Activated naive CD4-positive, alpha-beta T cell treated with Interleukin-2 at 50 U/mL for 16 hours (primary cell): ENCODE results near the gene SLC12A3.

Experiments used
- DNase-seq: peaks from one replicate; pipeline ENCODE4 v3.0.0-alpha.2; 2020

The SLC12A3 gene, protein sequence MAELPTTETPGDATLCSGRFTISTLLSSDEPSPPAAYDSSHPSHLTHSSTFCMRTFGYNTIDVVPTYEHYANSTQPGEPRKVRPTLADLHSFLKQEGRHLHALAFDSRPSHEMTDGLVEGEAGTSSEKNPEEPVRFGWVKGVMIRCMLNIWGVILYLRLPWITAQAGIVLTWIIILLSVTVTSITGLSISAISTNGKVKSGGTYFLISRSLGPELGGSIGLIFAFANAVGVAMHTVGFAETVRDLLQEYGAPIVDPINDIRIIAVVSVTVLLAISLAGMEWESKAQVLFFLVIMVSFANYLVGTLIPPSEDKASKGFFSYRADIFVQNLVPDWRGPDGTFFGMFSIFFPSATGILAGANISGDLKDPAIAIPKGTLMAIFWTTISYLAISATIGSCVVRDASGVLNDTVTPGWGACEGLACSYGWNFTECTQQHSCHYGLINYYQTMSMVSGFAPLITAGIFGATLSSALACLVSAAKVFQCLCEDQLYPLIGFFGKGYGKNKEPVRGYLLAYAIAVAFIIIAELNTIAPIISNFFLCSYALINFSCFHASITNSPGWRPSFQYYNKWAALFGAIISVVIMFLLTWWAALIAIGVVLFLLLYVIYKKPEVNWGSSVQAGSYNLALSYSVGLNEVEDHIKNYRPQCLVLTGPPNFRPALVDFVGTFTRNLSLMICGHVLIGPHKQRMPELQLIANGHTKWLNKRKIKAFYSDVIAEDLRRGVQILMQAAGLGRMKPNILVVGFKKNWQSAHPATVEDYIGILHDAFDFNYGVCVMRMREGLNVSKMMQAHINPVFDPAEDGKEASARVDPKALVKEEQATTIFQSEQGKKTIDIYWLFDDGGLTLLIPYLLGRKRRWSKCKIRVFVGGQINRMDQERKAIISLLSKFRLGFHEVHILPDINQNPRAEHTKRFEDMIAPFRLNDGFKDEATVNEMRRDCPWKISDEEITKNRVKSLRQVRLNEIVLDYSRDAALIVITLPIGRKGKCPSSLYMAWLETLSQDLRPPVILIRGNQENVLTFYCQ

DNA sequence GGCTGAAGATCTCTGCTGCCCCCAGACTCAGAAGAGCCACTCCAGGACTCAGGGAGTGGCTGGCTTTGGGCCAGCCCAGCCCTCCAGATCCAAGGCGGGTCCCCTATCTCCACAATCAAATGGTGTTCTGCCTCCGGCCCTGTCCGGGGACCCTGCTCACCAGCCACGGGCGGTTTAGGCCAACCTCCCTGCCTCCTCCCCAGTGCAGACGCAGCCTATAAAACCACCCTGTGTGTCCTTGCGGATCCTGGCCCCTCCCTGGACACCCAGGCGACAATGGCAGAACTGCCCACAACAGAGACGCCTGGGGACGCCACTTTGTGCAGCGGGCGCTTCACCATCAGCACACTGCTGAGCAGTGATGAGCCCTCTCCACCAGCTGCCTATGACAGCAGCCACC lies at the start of gene SLC12A3:
TSS of gene SLC12A3 (plus strand) at position 248 of the 400 bp plus-strand sequence. CDS start at position 277, 29 bp downstream.
- no peak for DNase-seq

DNA sequence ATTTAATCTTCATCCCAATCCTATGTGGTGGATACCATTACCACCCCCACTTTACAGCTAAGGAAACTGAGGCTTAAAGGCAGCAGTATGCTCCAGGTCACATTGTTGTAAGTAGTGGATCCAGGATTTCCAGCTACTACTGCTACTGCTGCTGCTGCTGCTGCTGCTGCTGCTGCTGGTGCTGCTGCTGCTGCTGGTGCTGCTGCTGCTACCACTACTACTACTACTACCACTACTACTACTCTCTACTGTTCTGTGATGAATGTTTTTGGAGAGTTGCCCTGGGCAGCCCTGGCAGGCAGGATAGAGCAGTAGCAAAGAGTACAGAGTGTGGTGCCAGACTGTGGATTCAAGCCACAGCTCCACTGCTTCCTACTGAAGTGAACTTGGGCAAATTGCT lies 49.3 kb upstream of the SLC12A3 start:
- DNase-seq = no peak

DNA sequence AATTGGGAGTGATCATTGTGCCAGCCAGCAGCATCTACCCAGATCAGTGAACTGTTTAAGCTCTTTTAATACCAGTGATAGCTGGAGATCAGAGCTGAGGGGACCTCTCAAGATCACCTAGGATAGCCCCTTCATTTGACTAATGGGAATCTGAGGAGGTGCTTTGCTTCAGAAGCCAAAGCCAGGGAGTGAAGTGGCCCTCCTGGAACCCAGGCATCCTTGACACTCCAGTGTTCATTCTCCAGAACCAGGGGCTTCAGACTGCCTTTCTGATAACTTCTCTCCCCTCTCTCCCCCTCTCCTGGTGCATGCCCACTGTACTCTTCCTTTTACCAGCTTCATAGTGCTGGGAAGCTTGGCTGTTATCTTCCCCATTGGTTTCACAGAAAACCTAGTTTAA lies 48.0 kb upstream of the SLC12A3 start:
- no peak for DNase-seq

DNA sequence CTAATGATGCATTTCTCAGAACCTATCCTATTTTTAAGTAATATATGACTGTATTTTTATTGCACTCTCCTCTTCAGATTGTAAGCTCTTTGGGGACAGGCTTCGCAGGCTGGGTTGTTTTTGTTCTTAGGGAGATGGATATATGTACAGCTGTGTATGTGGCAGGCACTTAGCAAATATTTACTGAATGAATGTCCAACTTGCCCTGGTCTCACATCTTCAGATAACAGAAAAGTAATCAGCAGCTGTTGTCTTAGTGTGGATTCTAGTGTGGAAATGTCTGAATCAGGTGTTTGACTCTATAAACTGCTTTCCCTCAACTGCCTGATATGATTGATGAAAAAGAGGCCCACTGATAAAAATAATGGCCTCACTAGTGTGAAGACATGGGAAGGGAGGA lies 47.1 kb upstream of the SLC12A3 start:
- no peak for DNase-seq

DNA sequence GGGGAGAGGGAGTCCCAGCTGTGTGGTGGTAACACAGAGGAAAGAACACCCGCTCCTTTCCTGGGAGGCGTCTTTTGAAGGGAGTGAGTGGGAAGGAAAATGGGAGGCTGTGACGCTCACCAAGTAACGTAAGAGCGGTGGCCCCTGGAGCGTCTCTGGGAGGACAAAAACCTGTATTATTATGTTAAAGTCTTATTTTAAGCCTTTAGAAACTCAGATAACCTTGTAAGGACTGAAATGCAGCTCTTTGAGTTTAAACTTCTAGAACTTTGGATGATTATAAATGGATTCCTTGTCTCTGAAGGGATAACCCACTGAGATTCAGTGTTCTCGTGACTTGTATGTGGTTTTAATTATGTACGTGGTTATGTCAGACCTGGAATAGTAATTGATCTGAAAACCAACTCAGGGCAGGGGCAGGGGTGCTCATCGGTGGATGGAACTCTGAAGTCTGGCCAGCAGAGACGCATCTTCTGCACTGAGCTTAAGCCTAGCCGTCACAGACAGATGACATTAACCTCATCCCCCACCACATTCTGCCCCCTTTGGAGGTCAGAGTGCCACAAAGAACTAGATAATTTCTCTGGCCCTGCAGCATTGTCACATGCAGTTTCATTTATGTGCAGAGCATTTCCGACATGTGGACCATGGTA lies 41.8 kb upstream of the SLC12A3 start:
- DNase-seq = no peak

DNA sequence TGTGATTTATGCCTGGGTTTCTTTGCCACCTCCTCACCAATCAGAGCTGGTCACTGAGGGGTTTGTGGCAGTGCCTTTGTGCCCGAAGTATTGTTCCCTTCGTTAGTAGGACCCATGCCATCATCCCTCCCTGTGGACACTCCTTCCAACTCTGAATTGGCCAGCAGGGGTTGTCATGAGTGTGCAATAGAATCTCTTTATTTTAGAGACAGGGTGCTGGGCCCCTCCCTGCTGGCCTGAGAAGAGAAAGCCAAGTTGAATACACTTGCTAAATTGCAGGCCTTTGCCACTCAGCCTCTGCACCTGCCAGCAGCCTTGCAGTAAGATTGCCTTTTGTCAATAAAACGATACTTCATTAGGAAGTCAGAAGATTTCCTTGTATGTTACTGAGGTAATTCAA lies 40.7 kb upstream of the SLC12A3 start:
- no peak for DNase-seq

DNA sequence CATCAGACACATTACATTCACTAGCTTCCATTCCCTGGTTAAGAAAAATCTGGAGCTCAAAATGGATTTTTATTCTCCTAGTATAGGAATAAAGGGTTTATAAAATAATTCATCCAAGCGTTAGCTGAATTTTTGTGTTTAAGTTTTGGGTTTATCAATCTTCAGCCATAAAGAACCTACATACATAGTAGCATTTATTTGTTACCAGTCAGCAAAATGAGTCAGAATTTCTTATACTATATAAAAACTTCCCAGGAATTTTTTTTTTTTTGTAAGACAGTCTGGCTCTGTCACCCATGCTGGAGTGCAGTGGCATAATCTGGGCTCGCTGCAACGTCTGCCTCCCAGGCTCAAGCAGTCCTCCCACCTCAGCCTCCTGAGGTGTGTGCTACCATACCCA lies 40.2 kb upstream of the SLC12A3 start:
- no peak for DNase-seq

DNA sequence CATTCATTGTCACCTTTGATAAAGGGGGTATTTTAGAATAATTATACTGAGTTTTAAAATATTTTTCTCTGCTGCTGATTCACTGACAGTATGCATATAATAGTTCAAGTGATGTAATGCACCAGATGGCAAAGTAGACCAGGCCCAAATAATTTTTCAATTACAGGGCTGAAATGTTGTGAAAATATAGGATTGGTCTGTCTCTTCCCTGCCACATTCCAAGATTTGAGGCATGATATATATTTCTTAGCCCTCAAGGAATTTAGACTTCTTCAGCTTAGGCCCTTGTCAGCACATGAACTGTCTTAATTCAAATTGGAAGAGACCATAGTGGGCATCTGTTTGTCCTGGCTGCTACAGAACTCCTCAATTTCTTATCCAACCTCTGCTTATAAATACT lies 39.2 kb upstream of the SLC12A3 start:
- DNase-seq = no peak

DNA sequence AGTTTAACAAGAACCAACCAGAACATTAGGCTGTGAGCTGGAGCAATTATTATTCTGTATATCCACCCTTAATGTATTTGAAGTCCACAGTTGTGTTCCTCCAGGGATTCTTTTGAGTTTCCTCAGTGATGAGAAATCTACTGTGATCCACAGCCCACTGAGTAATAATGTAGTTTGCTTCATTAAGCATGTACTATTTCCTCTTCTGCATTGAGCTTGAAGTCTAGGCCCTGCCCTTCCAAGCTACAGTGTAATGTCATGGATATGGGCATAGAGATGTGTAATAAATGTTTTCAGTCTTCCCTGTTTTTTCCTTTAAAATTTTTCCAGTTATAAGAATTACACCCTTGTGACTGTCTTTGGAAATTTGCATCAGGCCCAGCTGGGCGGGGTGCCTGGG lies 36.4 kb upstream of the SLC12A3 start:
- DNase-seq = no peak

DNA sequence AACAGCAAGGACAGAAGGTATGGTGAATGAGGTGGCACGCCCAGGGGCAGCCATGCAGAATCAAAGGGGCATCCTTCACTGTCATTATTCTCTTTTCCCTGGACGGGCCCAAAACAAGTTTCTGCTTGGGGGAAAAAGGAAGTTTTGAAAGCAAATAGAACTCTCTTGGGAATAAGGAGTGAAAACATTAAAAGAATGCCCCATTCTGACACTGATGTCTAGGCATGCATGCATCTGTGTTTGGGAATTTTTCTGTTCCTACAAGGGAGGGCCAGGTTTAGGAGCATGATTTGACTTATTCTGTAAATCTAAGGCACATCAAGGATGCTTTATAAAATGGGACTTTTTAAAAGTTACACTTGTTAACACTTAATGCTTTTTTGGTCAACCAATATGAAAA lies 34.3 kb upstream of the SLC12A3 start:
- DNase-seq = no peak

DNA sequence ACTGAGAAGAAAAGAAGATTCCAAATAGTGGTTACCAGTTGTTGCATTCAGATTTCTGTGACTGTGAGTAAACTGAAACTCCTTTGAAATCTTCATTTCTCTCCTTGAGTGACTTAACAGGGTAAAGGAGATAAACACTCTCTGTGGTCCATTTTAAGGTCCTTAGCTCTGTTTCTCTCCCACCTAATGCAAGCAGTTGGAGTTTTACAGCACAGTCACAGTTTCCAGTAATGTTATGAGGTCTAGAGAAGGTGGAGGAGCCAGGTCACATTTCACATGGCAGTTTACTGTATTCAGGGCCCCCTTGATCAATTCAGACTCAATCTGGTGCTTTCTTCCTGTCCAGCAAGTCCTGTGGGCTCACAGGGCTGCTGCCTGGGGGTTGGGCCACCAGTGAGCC lies 32.2 kb upstream of the SLC12A3 start:
- no peak for DNase-seq

DNA sequence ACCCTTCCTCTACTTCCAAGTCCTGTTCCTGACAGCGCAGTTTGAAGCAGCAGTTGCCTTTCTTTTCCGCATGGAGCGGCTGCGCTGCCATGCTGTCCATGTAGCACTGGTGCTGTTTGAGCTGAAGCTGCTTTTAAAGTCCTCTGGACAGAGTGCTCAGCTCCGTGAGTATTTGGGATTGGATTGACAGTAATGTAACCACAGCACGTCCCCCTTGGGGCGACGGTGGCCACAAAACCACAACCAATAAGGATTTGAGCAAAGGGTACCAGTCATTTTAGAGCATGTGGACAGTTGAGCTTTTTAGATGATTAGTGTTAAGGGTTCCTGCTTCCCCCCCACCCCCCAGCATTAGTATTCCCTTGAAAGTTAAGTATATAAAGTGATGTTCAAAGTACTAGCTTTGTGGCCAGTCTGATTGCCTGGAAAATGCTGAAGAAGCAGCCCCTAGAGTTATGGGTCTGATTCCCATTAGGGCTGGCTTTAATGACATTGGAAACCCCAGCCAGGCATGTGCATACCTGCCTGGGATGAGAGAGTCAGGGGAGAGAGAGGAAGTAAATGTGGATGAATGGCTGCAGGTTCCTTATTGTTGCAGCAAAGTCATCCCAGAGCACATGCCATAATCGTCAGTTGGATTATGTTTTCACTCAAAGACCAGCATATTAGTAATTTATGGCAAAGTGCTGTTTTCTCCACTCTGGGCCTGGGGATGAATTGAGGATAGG lies 31.6 kb upstream of the SLC12A3 start:
- no peak for DNase-seq

DNA sequence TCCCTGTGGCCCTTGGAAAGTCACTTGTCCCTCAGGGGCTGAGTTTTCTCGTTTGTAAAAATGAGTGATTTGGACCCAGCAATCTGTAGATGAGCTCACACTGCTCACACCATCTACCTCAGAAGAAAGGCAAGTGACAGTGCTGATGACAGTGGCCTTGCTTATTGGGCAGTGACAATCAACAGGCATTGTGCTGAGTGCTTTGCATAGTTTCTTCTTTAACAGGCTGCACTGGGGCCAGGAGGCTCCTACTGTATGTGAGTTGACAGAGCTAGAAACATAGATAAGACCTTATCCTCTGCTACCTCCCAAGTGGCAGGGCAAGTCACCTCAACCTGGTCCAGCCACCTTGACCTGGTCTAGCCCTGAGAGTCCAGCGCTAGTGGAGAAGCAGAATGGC lies 29.7 kb upstream of the SLC12A3 start:
- DNase-seq = no peak

DNA sequence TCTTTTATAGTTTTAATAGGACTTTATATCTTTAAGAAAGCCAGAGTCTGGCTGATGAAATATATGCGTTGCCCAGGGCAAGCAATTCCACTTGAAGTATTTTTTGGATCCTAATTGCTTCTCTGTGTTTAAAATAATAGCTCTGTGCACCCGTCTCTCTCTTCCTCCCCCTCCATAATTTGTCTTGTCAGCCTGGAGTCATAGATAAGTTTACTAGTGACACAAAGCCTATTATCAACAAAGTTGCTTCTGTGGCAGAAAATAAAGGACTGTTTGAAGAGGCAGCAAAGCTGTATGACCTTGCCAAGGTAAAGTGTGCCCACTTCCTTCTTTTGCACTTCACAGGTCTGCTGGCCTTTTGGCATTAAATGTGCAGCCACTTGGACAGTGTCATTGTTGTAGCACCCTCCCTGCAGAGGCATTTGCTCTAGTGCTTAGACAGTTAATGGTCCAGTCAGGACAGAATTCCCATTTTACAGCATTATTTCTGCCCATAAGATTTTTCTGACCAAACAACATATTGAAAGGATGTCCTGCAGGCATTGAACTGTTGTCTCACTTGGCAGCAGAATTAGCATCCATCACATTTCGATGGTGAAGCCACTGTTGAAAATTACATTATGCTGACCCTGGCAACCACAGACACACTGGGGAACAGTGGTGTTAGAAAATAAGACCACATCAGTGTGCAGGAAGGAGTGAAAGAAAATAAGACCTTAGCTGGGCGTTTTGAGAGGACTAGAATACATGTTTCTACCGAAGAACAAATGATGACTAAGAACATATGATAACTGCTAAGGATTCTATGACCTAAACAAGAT lies 28.4 kb upstream of the SLC12A3 start:
- DNase-seq = no peak

DNA sequence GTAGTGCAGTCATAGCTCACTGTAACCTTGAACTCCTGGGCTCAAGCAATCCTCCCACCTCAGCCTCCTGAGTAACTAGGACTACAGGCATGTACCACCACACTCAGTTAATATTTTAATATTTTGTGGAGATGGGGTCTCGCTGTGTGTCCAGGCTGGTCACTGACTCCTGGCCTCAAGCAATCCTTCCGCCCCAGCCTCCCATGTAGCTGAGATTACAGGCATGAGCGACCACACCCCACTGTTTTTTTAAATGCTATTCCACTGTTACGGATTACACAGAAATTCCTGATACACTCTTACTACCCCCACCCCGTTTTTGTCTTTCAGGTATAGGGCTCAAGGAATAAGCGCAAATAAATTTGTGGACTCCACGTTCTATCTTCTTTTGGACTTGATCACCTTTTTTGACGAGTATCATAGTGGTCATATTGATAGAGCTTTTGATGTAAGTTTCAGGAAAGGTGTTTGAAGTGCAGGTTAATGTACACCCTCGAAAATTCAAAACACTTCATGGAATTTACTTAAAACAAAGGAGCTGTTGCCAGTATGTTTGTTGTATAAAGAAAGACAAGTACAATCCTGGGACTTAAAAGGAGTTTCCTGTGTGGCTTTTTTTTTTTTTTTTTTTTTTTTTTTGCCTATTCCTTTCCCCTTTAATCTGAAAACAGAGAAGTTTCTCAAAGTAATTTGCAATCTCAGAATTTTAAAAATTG lies 26.2 kb upstream of the SLC12A3 start:
- DNase-seq = no peak

DNA sequence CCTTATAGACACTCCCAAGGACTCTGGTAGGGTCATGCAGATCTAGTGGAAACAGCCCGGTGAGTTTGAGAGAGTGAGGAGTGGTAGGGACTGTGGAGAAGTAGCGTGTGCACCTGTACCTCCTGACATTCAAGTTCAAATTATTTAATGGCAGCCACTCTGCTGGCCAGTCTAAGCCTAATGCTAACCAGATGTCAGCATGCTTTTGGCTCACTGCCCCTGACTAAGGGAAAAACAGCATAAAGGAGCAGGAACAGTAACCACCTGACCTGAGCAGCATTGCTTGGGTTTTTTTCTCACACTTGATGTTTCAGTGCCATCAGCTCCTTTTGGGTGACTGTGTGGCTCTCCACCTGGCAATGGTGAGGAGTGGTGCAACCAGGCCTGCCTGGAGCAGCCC lies 23.8 kb upstream of the SLC12A3 start:
- DNase-seq = no peak

DNA sequence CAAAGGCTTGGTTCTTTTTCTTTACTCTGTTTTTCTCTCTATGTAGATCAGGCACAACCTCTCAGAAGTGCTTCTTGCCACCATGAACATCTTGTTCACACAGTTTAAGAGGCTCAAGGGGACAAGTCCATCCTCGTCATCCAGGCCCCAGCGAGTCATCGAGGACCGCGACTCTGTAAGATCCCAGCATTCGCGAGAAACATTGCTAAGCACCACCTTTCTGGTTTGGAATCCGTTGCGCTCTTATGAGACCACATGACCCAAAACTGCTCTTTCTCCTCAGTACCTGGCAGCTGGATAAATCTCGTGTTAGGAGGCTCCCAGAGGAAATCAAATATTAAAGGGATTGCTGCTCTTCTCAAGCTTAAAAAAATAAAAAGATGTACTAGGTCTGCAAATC lies 23.3 kb upstream of the SLC12A3 start:
- no peak for DNase-seq

DNA sequence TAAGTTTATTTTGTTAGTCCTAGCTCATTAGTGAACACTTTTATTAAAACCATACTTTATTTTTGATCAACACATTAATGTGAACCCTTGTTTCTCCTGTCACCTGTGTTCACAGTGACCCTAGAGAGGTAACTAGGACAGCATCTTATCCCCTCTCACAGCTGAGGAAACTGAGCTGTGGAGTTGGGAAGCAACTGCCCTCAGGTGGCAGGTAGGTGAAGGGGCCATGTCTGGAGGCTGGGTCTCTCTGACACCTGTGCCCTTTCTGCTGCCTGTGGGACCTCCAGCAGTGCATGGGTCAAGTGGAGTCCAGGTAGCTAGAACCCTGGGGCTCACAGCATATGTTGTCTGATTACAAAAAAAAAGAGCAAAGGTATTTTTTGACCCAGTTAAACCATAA lies 22.9 kb upstream of the SLC12A3 start:
- no peak for DNase-seq

DNA sequence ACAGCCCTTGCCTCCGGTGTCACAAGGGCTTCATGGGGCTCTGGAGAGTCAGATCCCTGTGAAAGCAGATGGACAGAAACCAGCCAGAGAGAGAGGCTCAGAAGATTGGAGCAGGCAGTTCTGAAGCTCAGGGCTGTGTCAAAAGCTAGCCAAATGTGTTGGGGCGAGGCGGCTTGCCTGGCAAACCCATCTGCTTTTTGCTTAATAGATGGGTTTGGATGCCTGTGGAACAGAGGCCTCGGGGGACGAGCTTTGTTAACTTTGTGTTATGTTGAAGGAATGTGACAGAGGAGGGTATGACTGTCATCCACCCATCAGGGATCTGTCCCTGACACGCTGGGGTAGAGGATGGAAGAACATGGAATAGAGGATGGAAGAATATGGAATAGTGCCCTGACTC lies 21.0 kb upstream of the SLC12A3 start:
- no peak for DNase-seq

DNA sequence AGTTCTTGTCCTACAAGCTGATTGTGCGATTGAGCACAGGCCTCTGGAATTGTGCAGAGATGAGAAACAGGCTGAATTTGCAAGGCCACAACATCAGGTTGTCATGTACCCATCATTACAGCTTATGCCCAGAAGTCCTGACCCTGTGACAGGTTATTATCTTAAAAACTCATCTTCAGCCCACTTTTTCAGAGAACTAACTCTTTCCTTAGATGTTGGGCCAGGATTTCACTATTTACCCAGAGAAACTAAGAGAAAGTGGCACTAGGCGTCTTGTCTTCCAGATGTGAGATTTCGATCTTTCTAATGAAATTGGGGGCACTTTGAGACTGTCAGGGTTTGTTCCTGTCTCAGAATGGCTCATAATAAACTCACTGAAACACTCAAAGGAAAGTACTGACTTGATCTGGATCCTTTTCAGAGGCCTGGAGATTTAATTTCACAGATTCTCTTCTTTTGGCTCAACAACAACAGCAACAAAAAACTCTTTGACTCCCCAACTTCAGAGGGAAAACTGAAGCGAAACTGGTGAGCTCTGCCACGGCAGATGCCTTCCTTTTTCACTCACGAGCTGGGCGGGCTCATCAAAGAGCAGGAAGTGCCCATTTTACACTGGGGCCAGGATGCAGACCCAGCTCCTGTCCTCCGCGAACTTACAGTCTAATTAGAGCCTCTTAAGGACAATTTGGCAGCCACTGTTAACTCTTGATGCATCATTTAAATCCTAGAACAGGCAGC lies 17.7 kb upstream of the SLC12A3 start:
- no peak for DNase-seq
